H1 (cell line): Measurements from ENCODE around the gene KLK1. TPM values are rescaled to one million over a fixed set of nuclear protein-coding genes. Genes with fewer than 3 reads are reported as not detected.

Source experiments
- CTCF ChIA-PET: fragments of 300-600 bp; sonication (Branson Sonifier 250); formaldehyde crosslinking; loops from one replicate; lab custom pipeline; 2021; ENCODE audit not compliant: partially characterized antibody; lab: Charles Lee
- POLR2A ChIA-PET: fragments of 300-600 bp; sonication (Branson Sonifier 250); formaldehyde crosslinking; loops from one replicate; lab custom pipeline; 2021; ENCODE audit warnings: inconsistent platforms; ENCODE audit not compliant: partially characterized antibody; lab: Charles Lee
- DNase-seq, 2 experiments: peaks; one replicate each; pipeline versions ENCODE4 v3.0.0 to v3.0.0-alpha.2; 2010 to 2022; ENCODE audit warnings: low spot score in 2 of 2, low read depth in 1 of 2, mixed read lengths in 1 of 2
- FAIRE-seq: peaks from 2 replicates; lab custom pipeline; 2011; peaks lifted over from hg19 to GRCh38; lab: Jason Lieb, UNC
- H2AFZ ChIP-seq: 2 replicates; pipeline ENCODE4 v1.8.1; 2012; ENCODE audit warnings: low read length, inconsistent platforms
- H2AK5ac ChIP-seq: 2 replicates; pipeline ENCODE4 v1.6.1; 2013; ENCODE audit warnings: low read depth, low read length
- H2BK120ac ChIP-seq: replicated peaks from 2 replicates; pipeline ENCODE3; 2013; ENCODE audit warnings: low read depth, low read length, inconsistent platforms
- H2BK12ac ChIP-seq: 2 replicates; pipeline ENCODE4 v1.6.1; 2013; ENCODE audit warnings: low read depth, low read length
- H2BK15ac ChIP-seq: 2 replicates; pipeline ENCODE4 v1.6.1; 2013; ENCODE audit warnings: low read length
- H2BK20ac ChIP-seq: 2 replicates; pipeline ENCODE4 v1.6.1; 2013; ENCODE audit warnings: low read length
- H2BK5ac ChIP-seq: 2 replicates; pipeline ENCODE4 v1.6.1; 2013; ENCODE audit warnings: low read depth, low read length
- H3K14ac ChIP-seq: 2 replicates; pipeline ENCODE4 v1.6.1; 2013; ENCODE audit warnings: inconsistent platforms; ENCODE audit not compliant: insufficient read length
- H3K18ac ChIP-seq: 2 replicates; pipeline ENCODE4 v1.6.1; 2013; ENCODE audit warnings: low read length; ENCODE audit errors: extremely low read depth
- H3K23ac ChIP-seq: 2 replicates; pipeline ENCODE4 v1.6.1; 2013; ENCODE audit warnings: inconsistent platforms; ENCODE audit not compliant: insufficient read length
- H3K23me2 ChIP-seq: 2 replicates; pipeline ENCODE4 v1.6.1; 2013; ENCODE audit warnings: low read depth, low read length
- H3K27ac ChIP-seq: 2 replicates; pipeline ENCODE4 v1.6.1; 2011; ENCODE audit warnings: low read depth, low read length, inconsistent platforms
- H3K27me3 ChIP-seq, 4 experiments: replicated peaks in 1 of 4; 1 replicate in 1 of 4; 2 replicates in 3 of 4; pipeline versions ENCODE4 v1.6.1 to v1.8.1; 2011 to 2013; ENCODE audit warnings: low read length in 3 of 4, mild to moderate bottlenecking in 3 of 4, inconsistent platforms in 2 of 4, mixed read lengths in 2 of 4, moderate library complexity in 1 of 4; ENCODE audit not compliant: control insufficient read depth in 3 of 4, insufficient read depth in 3 of 4; ENCODE audit errors: extremely low read depth in 1 of 4
- H3K36me3 ChIP-seq, 4 experiments: 2 replicates each; pipeline versions ENCODE4 v1.6.1 to v1.8.1; 2011 to 2013; ENCODE audit warnings: mild to moderate bottlenecking in 4 of 4, low read length in 3 of 4, moderate library complexity in 2 of 4, control low read depth in 1 of 4, inconsistent platforms in 1 of 4; ENCODE audit not compliant: insufficient read depth in 4 of 4, control insufficient read depth in 2 of 4
- H3K4ac ChIP-seq: replicated peaks from 2 replicates; pipeline ENCODE3; 2013; ENCODE audit warnings: low read length, low read depth, mixed read lengths, inconsistent platforms; ENCODE audit not compliant: insufficient read length
- H3K4me1 ChIP-seq, 4 experiments: replicated peaks in 1 of 4; 1 replicate in 1 of 4; 2 replicates in 3 of 4; pipeline versions ENCODE4 v1.6.1 to v1.8.1; 2011 to 2013; ENCODE audit warnings: low read length in 3 of 4, inconsistent platforms in 2 of 4, mixed read lengths in 1 of 4; ENCODE audit not compliant: insufficient read depth in 4 of 4, control insufficient read depth in 3 of 4
- H3K4me2 ChIP-seq, 2 experiments: 2 replicates each; pipeline versions ENCODE4 v1.6.1 to v1.8.1; 2011 to 2013; ENCODE audit warnings: low read depth in 2 of 2, low read length in 2 of 2, control low read depth in 1 of 2, inconsistent platforms in 1 of 2, mild to moderate bottlenecking in 1 of 2; ENCODE audit not compliant: insufficient read depth in 1 of 2
- H3K4me3 ChIP-seq, 4 experiments: fragments of 200-600, 300-600 bp in 1 of 4; sonication (generic), shearing (Covaris generic), sonication (Bioruptor Twin) in 1 of 4; 2 replicates each; pipeline versions ENCODE4 v1.5.1 to v1.8.1; 2011 to 2016; ENCODE audit warnings: low read length in 4 of 4, low read depth in 3 of 4, control low read depth in 2 of 4, inconsistent platforms in 2 of 4, mild to moderate bottlenecking in 2 of 4, mixed read lengths in 1 of 4, moderate library complexity in 1 of 4; ENCODE audit not compliant: insufficient read depth in 2 of 4; ENCODE audit errors: extremely low read depth in 1 of 4
- H3K56ac ChIP-seq: replicated peaks from 2 replicates; pipeline ENCODE3; 2013; ENCODE audit warnings: low read depth, mild to moderate bottlenecking, mixed read lengths, low read length, inconsistent platforms; ENCODE audit not compliant: insufficient read length
- H3K79me1 ChIP-seq: 2 replicates; pipeline ENCODE4 v1.6.1; 2013; ENCODE audit warnings: low read depth, low read length, control low read depth
- H3K79me2 ChIP-seq, 2 experiments: 2 replicates each; pipeline versions ENCODE4 v1.6.1 to v1.8.1; 2012 to 2013; ENCODE audit warnings: low read length in 2 of 2, mild to moderate bottlenecking in 2 of 2, inconsistent platforms in 1 of 2; ENCODE audit not compliant: insufficient read depth in 2 of 2, control insufficient read depth in 1 of 2
- H3K9ac ChIP-seq, 4 experiments: replicated peaks in 1 of 4; 1 replicate in 1 of 4; 2 replicates in 3 of 4; pipeline versions ENCODE4 v1.6.1 to v1.8.1; 2011 to 2013; ENCODE audit warnings: low read depth in 3 of 4, low read length in 3 of 4, control low read depth in 2 of 4, mild to moderate bottlenecking in 2 of 4, moderate library complexity in 2 of 4, inconsistent platforms in 1 of 4; ENCODE audit errors: extremely low read depth in 1 of 4
- H3K9me3 ChIP-seq, 2 experiments: 2 replicates each; pipeline versions ENCODE4 v1.6.1 to v1.8.1; 2012 to 2013; ENCODE audit warnings: mild to moderate bottlenecking in 2 of 2, moderate library complexity in 2 of 2, control low read depth in 1 of 2, inconsistent platforms in 1 of 2, low read depth in 1 of 2, low read length in 1 of 2, mixed read lengths in 1 of 2; ENCODE audit not compliant: insufficient read depth in 2 of 2
- H4K20me1 ChIP-seq, 2 experiments: replicated peaks in 1 of 2; 2 replicates each; pipeline versions ENCODE3 to v1.8.1; 2011 to 2013; ENCODE audit warnings: inconsistent platforms in 2 of 2, low read length in 2 of 2, mild to moderate bottlenecking in 1 of 2; ENCODE audit not compliant: insufficient read depth in 2 of 2, control insufficient read depth in 1 of 2
- H4K5ac ChIP-seq: 2 replicates; pipeline ENCODE4 v1.6.1; 2013; ENCODE audit warnings: low read length, low read depth, mixed read lengths, inconsistent platforms; ENCODE audit not compliant: insufficient read length
- H4K8ac ChIP-seq: 2 replicates; pipeline ENCODE4 v1.8.0; 2013; ENCODE audit warnings: mild to moderate bottlenecking, moderate library complexity, low read length, inconsistent platforms; ENCODE audit not compliant: insufficient read depth; ENCODE audit errors: extremely low read depth
- H4K91ac ChIP-seq: replicated peaks from 2 replicates; pipeline ENCODE3; 2013; ENCODE audit warnings: low read length, mixed read lengths, inconsistent platforms; ENCODE audit not compliant: insufficient read length
- ATF3 ChIP-seq: IDR thresholded peaks from 2 replicates; pipeline ENCODE4 v1.6.1; 2011; ENCODE audit warnings: low read depth, mild to moderate bottlenecking, low read length; ENCODE audit not compliant: insufficient read depth
- BRCA1 ChIP-seq: IDR thresholded peaks from 2 replicates; pipeline ENCODE4 v1.6.1; 2012; ENCODE audit warnings: low read depth, low read length, improper control_type of control experiment
- EP300 ChIP-seq, 2 experiments: IDR thresholded peaks; 1 replicate in 1 of 2; 2 replicates in 1 of 2; pipeline ENCODE4 v1.6.1; 2011 to 2012; ENCODE audit warnings: low read depth in 2 of 2, low read length in 2 of 2, mild to moderate bottlenecking in 2 of 2, borderline replicate concordance in 1 of 2, inconsistent platforms in 1 of 2, moderate library complexity in 1 of 2
- GABPA ChIP-seq: IDR thresholded peaks from 2 replicates; pipeline ENCODE4 v1.6.1; 2011; ENCODE audit warnings: mild to moderate bottlenecking, low read length, moderate library complexity, borderline replicate concordance; ENCODE audit not compliant: insufficient read depth
- RBBP5 ChIP-seq: IDR thresholded peaks from 2 replicates; pipeline ENCODE4 v1.7.1; 2012; ENCODE audit warnings: low read depth, mild to moderate bottlenecking, inconsistent platforms, low read length, moderate library complexity, borderline replicate concordance
- RXRA ChIP-seq: IDR thresholded peaks from 2 replicates; pipeline ENCODE4 v1.6.1; 2011; ENCODE audit warnings: low read depth, mild to moderate bottlenecking, low read length, moderate library complexity; ENCODE audit not compliant: insufficient read depth
- TAF7 ChIP-seq: optimal IDR thresholded peaks from 2 replicates; pipeline ENCODE3; 2011; ENCODE audit warnings: low read depth, mild to moderate bottlenecking, inconsistent platforms, low read length, moderate library complexity, borderline replicate concordance
- WGBS, 2 experiments: shearing (Covaris generic) in 1 of 2; methylation state at CpG; one replicate each; pipeline versions ENCODE4 v1.1.6 to v1.1.7; 2013 to 2015; ENCODE audit warnings: low lambda C conversion rate in 2 of 2, mixed read lengths in 2 of 2, inconsistent platforms in 1 of 2, low coverage in 1 of 2, missing lambda C conversion rate in 1 of 2; ENCODE audit not compliant: insufficient replicate concordance in 2 of 2, insufficient coverage in 1 of 2, insufficient read length in 1 of 2; ENCODE audit errors: extremely low coverage in 1 of 2, missing lambda C conversion rate in 1 of 2; 5-methylcytosine and 5-hydroxymethylcytosine counted together
- polyA plus RNA-seq, 7 experiments: library from polyadenylated mRNA; depleted of rRNA in 3 of 7; stranded (reverse) in 5 of 7; unstranded in 2 of 7; fragments of >200 nt in 5 of 7; fragments of 200-250 nt in 2 of 7; gene quantifications; 1 replicate in 5 of 7; 2 replicates in 1 of 7; 4 replicates in 1 of 7; pipeline versions ENCODE4 v1.2.1 to v1.2.3, GENCODE V29; 2011 to 2013; ENCODE audit warnings: missing spikeins in 2 of 7, mixed read lengths in 2 of 7
- total RNA-seq: library from RNA; stranded (reverse); fragmentation: NEBNext Ultra II Directional; extraction: Animal tissue kit (Norgen Biotek cat#: 25700); gene quantifications from 2 replicates; pipeline ENCODE4 v1.2.1, GENCODE V29; 2021
- TF ChIP-seq, protein P1 (sequence below): IDR thresholded peaks from 2 replicates; pipeline ENCODE4 v1.6.1; 2012; ENCODE audit warnings: low read length, inconsistent platforms

KLK1 gene
- total and polyA plus RNA-seq, 2 of the 8 experiments (the other 6 are each of a cell fraction or from before 2014, with no cell fraction given) = 3.4 to 4.0 TPM

DNA sequence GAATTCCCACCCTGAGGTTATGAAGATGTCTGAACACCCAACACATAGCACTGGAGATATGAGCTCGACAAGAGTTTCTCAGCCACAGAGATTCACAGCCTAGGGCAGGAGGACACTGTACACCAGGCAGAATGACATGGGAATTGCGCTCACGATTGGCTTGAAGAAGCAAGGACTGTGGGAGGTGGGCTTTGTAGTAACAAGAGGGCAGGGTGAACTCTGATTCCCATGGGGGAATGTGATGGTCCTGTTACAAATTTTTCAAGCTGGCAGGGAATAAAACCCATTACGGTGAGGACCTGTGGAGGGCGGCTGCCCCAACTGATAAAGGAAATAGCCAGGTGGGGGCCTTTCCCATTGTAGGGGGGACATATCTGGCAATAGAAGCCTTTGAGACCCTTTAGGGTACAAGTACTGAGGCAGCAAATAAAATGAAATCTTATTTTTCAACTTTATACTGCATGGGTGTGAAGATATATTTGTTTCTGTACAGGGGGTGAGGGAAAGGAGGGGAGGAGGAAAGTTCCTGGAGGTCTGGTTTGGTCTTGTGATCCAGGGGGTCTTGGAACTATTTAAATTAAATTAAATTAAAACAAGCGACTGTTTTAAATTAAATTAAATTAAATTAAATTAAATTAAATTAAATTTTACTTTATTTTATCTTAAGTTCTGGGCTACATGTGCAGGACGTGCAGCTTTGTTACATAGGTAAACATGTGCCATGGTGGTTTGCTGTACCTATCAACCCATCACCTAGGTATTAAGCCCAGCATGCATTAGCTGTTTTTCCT lies 38.1 kb upstream of the KLK1 start:
- Histone ChIP-seq H3K4me2 (no peak overlapping the region), H3K4me3 (no peak overlapping the region), H3K23me2 (no peaks in the 10 kb centered on the region), H3K14ac (no peak overlapping the region), H3K79me1 (no peaks in the 10 kb centered on the region), H3K27me3 (no peaks in the 10 kb centered on the region), H3K36me3 (no peaks in the 10 kb centered on the region), H2BK20ac (no peak overlapping the region), H2AFZ (no peak overlapping the region), H3K4ac (no peak overlapping the region), H4K5ac (no peak overlapping the region), H3K27ac (no peak overlapping the region), H4K20me1 (no peaks in the 10 kb centered on the region), H2AK5ac (no peak overlapping the region), H3K79me2 (no peaks in the 10 kb centered on the region), H3K18ac (no peak overlapping the region), H3K4me1 (peaks cover 0 to 14% (median 6%) of the 10 kb centered on the region in 4 experiments; a peak in 5 of 7 replicates), H3K9ac (no peak overlapping the region), H4K8ac (no peak overlapping the region), H2BK5ac (no peak overlapping the region), H2BK12ac (no peak overlapping the region), H2BK120ac (no peak overlapping the region), H2BK15ac (no peak overlapping the region), H3K9me3 (peaks cover 0 to 4% of the 10 kb centered on the region in 2 experiments; a peak in 2 of 4 replicates), H3K23ac (no peak overlapping the region), H3K56ac (no peak overlapping the region), H4K91ac (no peak overlapping the region)
- 88% methylated on average over 7 of the region's 7 CpGs; no CpG with 5 or more reads in 1 of the 2 experiments for WGBS, 2 experiments
- DNase-seq (no peak), FAIRE-seq (no peak)
- CTCF ChIA-PET = interaction anchor here (1.4 kb wide), 2 partner anchors 9 to 14 kb away, joined by 3 read pairs; no protein-coding TSS in a partner anchor
- POLR2A ChIA-PET = interaction anchor here (1.1 kb wide), 1 partner anchor 58 kb away, joined by 3 read pairs; no protein-coding TSS in a partner anchor
- TF ChIP-seq BRCA1 = no peak
- no peak for TF ChIP-seq EP300 (IDR thresholded peaks at IDR 0.05; ENCODE audit: borderline replicate concordance in 1 of 2, low read depth in 2 of 2, low read length in 2 of 2)
- no peak for TF ChIP-seq GABPA
- TF ChIP-seq RXRA = no peak
- TF ChIP-seq RBBP5 = no peak
- TF ChIP-seq TAF7 = no peak
- TF ChIP-seq ATF3 = no peak
- TF ChIP-seq, protein P1, sequence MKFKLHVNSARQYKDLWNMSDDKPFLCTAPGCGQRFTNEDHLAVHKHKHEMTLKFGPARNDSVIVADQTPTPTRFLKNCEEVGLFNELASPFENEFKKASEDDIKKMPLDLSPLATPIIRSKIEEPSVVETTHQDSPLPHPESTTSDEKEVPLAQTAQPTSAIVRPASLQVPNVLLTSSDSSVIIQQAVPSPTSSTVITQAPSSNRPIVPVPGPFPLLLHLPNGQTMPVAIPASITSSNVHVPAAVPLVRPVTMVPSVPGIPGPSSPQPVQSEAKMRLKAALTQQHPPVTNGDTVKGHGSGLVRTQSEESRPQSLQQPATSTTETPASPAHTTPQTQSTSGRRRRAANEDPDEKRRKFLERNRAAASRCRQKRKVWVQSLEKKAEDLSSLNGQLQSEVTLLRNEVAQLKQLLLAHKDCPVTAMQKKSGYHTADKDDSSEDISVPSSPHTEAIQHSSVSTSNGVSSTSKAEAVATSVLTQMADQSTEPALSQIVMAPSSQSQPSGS = no peak
